Effector CD8-positive, alpha-beta T cell (primary cell): ENCODE data around the gene RSAD2.

ENCODE experiments used
- DNase-seq: peaks from one replicate; lab custom pipeline; 2025; lab: John Stamatoyannopoulos, UW

RSAD2 gene

DNA sequence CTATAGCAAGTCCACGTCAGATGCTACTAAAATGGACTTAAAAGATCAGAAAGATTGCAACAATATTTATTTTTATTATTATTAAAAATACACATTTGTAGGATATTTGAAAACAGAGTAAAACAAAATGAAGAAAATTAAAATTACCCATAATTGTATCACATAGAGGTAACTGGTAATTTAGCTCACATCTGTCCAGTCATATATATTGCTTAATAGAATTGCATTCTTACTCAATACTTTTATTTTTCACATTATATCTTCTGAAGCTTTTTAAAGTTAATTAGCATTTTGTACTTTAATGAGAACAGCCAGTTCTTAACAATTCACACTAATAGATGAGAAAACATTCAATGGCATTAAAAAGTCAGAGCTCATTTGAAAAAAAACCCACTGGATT is 28.1 kb downstream of the RSAD2 start:
- DNase-seq, result no peak

DNA sequence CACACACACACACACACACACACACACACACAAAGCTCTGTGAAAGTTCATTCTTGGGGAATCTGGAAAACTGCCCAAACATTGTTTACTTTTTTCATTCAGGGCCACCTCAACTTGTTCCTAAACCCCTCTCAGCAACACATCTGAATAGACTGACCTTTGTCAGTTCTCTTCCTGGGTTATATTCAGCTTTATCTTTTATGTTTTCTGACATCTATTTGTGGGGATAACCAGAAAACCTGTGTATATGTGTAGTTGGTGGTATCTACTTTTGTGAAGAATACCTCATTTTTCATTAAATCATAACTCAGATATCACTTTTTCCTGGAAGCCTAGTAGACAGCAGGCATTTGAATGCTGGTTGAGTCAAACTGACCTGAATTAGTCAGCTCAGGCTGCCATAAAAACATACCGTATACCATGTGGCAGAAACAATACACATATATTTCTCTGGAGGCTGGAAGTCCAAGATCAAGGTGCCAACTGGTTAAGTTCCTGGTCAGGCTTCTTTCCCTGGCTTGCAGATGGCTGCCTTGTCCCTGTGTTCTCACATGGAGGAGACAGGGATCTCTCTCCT is 28.7 kb downstream of the RSAD2 start:
- no peak for DNase-seq

- DNase-seq, result no peak
Measured at GRCh38 chr2:6908291-6908690, 30.7 kb downstream of the RSAD2 start.

- no peak for DNase-seq
Measured at GRCh38 chr2:6909431-6910385, 32.1 kb downstream of the RSAD2 start.

DNA sequence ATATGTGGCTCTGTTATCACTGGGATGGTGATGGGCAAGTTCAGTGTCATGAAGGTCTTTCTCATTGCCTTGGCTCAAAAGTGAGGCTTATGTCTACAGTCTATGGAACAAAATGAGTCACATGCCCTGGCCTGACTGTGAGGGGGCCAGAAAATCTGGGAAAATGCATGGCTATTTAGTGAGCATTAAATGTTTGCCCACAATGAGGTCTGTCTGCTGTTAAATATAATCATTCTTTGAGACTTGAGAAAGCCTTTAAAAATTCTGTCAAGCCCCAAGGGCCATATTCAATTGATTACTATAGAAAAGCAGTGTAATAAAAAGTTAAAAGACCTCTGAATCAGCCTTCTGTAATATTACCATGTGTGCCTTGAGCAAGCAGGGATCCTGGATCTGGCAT is 34.1 kb downstream of the RSAD2 start:
- no peak for DNase-seq

- DNase-seq, result peak; percentile 17
Measured at GRCh38 chr2:6913415-6914157, 36.0 kb downstream of the RSAD2 start.

DNA sequence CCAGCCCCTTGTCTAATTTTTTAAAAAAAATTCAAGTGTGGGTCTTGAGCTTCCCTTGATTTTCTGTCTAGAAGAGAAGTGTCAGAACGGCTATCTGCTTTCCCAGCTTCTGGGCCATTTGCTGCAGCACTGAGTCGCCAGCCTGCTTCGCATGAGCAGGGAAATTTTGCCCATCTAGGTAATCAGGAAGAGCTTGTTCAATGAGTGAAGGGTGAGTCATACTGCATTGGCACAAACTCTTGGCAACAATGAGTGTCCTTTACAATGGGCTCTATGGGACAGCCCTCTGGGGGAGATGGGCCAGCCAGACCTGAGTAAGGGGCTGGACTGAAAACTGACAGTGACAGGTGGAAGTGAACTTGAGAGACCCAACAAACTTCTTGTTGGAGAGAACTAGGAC is 37.3 kb downstream of the RSAD2 start:
- DNase-seq, result no peak

DNA sequence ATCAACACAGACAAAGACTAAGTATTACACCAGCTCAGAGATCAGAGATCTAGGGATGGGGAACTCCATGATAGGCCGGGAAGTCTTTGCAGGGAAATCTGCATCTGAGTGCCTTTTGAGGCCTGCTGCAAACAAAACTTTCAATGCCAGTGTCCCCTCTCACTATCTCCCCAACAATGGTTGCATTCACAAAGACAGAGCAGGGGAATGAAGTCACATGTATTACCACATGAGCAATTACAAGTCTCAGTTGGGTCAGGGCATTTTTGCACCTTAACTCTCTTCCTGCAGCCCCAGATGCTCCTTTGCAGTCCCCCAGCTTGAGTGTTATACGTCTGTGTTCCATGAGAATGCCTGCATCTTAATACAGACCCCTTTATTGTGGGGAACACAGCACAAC is 37.8 kb downstream of the RSAD2 start:
- no peak for DNase-seq

- DNase-seq, result no peak
Measured at GRCh38 chr2:6916224-6916623, 38.6 kb downstream of the RSAD2 start.

- DNase-seq, result no peak
Measured at GRCh38 chr2:6916736-6917070, 39.1 kb downstream of the RSAD2 start.

DNA sequence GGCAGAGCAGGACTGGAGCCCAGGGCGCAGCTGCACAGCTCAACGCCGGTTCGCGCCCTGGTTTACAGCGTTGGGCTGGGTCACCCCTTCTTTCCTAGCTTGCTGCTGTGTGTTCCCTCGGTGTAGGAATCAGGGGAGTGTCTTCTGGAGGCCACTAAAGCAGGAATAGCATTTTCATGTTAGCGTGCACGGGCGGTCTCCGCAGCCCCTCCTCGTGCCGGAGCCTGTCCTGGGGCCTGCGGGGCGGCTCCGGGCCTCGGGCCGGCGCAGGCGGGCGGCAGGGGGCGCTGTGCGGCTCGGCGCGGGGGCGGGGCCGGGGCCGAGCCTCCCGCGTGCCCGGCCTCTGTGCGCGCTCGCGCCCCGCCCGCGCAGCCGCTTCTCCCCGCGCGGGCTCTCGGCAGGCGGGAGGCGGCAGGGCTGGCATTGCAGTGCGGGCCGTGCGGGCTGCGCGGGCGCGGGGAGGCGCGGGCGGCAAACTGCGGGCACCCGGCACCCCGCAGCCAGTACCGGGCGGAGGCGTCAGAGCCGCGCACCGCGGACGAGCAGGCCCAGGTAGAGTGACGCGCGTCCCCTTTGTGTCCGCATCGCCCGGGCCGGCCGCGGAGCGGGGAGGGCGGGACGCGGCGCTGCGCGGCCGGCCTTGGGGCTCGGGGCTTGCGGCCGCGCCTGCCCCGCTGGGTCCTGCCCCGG is 39.6 kb downstream of the RSAD2 start, which contains the start of gene RNF144A:
RNF144A (plus strand) TSS at position 342 of the 690 bp plus-strand sequence. CDS start 79,515 bp downstream, outside the sequence.
- peak; percentile 56 for DNase-seq

- DNase-seq, result no peak
Measured at GRCh38 chr2:6917761-6918421, 40.3 kb downstream of the RSAD2 start.

- DNase-seq, result no peak
Measured at GRCh38 chr2:6919901-6920742, 42.5 kb downstream of the RSAD2 start.

- DNase-seq, result no peak
Measured at GRCh38 chr2:6920743-6921064, 43.1 kb downstream of the RSAD2 start.

- DNase-seq, result no peak
Measured at GRCh38 chr2:6921321-6921922, 43.8 kb downstream of the RSAD2 start.

GRCh38 chr2:6922201-6922656 is 44.7 kb downstream of the RSAD2 start:
- DNase-seq, result no peak

GRCh38 chr2:6923319-6923718 is 45.7 kb downstream of the RSAD2 start:
- DNase-seq, result no peak

- no peak for DNase-seq
Measured at GRCh38 chr2:6924101-6924923, 46.7 kb downstream of the RSAD2 start.

DNA sequence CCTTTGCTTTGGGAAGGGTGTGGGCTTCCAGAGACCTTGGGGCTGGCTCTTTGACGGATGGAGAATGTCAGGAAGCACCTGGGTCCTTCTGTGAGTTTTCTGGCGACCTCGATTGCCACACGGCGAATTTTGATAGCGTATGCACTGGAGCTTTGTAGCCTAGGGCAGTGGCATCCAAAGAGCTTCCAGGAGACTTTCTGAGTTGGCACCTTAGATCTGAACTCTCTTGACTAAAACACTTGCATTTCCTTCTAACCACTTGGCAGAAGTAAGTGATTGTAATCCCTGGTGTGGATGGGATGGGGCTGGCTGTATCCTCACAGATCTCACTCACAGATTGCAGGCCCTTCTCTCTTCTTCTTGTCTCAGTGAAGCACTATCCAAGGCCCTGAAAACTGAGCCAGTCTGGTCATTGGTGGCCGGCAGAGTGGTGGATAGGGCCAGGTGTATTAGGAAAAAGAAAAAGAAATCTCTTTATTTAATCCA is 47.4 kb downstream of the RSAD2 start:
- DNase-seq, result no peak
